GM21390 (cell line): ENCODE measurements around the gene SDK1.
"Not testable (repeated sequence)": the region's sequence is repeated elsewhere in the genome, so short reads cannot be mapped to it uniquely, and the experiment has no call there.

Source experiments
- ATAC-seq: cut with Tn5 transposase; IDR thresholded peaks from one replicate; pipeline ENCODE4 v1.9.1; 2021; ENCODE audit not compliant: unreplicated experiment

Gene SDK1

GRCh38 chr7:3942816-3943745 lies 642.0 kb downstream of the SDK1 start:
- ATAC-seq = no peak

- no peak for ATAC-seq
These were observed 642.9 kb downstream of the SDK1 start for GRCh38 chr7:3943779-3944520.

- ATAC-seq = no peak
These were observed 648.2 kb downstream of the SDK1 start for GRCh38 chr7:3949242-3949640.

GRCh38 chr7:3950249-3950648 lies 649.2 kb downstream of the SDK1 start:
- ATAC-seq = peak; percentile 82

- no peak for ATAC-seq
These were observed 650.4 kb downstream of the SDK1 start for GRCh38 chr7:3951316-3952055.

DNA sequence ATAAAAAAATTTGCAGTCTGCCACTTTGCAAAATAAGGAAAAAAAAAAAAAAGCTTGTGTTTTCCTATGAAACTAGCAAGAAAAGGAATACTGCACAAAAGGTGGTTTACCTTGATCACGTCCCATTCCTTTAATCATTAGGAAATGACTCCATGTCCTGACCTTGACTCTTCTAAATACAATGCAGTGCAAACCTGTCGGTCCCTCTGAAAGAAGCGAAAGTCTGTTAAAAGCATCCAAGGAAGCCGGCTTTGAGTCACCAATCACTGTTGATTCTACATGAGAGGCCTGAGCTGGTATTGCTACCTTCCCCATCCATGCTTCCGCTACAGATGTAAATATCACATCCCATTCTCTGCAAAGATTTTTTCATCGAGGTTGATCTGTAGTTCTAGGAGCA lies 652.1 kb downstream of the SDK1 start:
- ATAC-seq = no peak

DNA sequence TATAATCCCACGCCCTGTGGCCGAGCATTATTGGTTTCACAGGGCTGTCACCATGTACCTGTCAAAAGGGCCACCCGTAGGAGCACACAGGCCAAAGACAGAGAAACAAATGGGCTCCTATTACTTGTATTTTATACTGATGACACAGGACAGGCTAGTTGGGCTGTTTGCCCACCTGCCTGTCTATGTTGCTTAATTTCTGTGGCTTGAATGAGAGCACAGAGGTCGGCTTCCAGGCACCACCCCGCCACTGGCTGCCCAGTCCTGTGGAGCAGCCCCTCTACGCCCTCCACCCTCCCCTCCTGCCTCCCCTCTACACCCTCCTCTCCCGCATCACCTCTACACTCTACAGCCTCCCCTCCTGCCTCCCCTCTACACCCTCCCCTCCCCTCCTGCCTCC lies 652.9 kb downstream of the SDK1 start:
- no peak for ATAC-seq

- ATAC-seq = no peak
These were observed 654.0 kb downstream of the SDK1 start for GRCh38 chr7:3955026-3955425.

GRCh38 chr7:3955751-3956696 lies 655.0 kb downstream of the SDK1 start:
- peak; percentile 78 for ATAC-seq

DNA sequence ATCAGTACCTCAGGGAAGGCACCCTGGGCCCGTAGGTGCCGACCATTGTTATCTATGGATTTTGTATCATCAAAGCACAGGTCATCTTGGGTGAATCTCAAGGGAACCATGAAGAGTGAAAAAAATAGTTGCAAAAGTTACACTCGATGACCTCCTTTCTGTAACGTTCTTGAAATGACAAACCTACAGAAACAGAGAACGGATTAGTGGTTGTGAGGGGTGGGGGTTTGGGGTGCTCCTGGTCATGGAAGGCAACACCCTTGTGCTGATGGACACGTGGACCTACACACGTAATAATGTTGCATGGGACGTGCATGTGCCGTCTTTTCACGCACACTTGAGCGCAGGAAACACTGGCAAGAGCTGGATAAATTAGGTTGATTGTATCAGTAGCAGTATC lies 655.9 kb downstream of the SDK1 start:
- peak; percentile 46 for ATAC-seq

GRCh38 chr7:3957472-3958108 lies 656.5 kb downstream of the SDK1 start:
- peak; percentile 45 for ATAC-seq

GRCh38 chr7:3958109-3958483 lies 657.0 kb downstream of the SDK1 start:
- no peak for ATAC-seq

GRCh38 chr7:3959364-3959763 lies 658.3 kb downstream of the SDK1 start:
- ATAC-seq = no peak

DNA sequence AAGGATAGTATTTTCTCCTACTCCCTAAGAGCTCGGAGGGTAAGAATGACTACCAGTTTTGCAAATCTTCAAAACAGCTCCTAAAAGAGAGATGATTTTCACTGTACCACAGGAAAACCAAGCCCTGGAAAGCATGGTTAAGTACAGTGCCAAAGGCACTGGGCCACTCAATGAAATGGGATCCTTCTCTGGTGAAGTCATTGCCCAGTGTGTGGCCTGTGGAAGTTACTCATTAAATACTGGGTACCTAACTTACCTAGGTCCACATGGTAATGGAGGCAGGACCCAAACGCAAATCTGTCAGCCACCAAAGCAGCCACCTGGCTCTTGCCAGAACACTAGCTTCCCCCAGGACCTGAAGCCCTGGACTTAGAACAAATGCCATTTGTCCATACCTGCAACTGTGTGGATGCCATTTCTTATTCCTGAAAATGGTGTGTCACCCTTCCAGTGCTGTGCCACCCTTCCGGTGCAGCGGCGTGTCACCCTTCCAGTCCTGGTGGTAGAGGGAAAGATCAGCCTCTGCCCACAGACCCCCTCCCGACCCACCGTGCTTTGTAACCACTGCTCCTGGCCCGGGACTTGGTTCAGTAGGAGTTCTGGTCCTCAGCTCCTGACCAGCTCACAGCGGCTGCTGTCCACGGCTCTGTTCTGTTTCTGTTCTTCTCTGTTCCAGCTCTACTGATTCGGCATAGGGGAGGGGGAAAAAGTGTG lies 659.2 kb downstream of the SDK1 start:
- no peak for ATAC-seq

- ATAC-seq = no peak
These were observed 659.9 kb downstream of the SDK1 start for GRCh38 chr7:3960942-3961341.

DNA sequence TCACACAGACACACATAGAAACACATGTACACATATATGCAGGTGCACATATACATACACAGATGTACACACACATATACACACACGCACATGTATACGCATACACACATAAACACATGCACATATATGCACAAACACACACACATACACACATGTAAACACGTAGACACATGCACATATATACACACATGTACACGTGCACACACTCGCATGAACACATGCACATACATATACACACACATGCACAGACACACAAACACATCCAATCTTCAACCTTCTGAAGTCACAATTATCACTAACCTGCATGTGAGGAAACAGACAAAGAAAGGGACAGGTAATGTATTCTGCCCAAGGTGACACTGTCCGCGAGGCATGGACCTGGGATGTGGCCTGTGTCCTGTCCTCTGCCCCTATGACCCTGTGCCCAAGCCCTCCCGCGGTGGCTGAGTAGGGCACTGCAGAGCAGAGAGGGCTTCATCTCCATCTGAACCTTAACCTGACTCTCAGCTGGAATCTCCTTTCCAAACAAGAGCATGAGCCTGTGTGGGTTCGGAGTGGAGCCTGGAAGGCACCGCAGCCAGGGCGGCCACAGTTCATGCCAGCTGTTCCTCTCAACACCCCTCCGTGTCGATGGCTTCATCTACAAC lies 660.9 kb downstream of the SDK1 start:
- no peak for ATAC-seq

DNA sequence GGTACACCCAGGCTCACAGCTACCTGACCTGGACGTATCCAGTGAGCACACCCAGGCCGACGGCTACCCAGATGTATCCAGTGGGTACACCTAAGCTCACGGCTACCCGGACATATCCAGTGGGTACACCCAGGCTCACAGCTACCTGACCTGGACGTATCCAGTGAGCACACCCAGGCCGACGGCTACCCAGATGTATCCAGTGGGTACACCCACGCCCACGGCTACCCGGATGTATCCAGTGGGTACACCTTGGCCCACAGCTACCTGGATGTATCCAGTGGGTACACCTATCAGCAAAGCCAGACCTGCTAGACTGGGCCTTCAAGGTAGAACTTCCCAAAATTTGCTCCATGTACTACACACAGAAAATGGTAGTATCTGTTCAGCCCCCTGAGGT lies 662.7 kb downstream of the SDK1 start:
- not testable (repeated sequence) for ATAC-seq

DNA sequence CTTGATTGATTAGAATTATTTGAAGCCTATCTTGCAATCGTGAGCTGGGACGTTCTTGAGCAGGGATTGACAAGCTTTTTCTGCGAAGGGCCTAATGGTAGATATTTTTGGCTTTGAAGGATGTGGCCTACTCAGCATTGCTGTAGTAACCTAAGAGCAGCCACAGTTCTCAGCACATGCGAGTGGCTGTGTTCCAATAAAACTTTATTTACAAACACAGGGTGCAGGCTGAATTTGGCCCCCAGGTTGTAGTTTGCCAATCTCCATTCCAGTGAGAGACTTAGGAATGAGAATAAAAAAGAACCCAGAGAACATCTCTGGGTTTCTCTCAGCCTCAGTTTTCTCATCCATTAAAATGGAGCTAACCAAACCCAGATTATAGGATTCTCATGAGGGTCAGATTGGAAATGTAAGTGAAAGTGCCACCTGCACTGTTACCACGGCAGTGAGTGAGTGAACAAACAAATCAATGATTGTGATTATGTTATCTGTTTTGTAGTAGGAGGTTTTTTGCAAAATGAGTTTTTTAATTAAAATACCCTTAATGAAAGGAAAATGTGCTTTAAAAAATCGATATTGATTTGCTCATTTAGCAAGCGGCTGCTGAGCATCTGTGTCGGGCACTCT lies 664.0 kb downstream of the SDK1 start:
- no peak for ATAC-seq
